Glomerular visceral epithelial cell (primary cell): ENCODE results near the gene USP28.
"Not testable (repeated sequence)": the region's sequence is repeated elsewhere in the genome, so short reads cannot be mapped to it uniquely, and the experiment has no call there.

Experiments
- DNase-seq: peaks from one replicate; pipeline ENCODE4 v3.0.0-alpha.2; 2016; ENCODE audit errors: extremely low spot score

USP28 gene

GRCh38 chr11:113773416-113774173, 101.8 kb downstream of the USP28 start, which contains the start of gene ZW10:
ZW10 (minus strand) TSS chr11:113773692; CDS start chr11:113773666, 26 bp downstream.
- DNase-seq = peak; percentile 96

GRCh38 chr11:113773092-113773415, 102.3 kb downstream of the USP28 start:
- peak; percentile 40 for DNase-seq

- no peak for DNase-seq
These were observed 103.4 kb downstream of the USP28 start for GRCh38 chr11:113771964-113772363.

DNA sequence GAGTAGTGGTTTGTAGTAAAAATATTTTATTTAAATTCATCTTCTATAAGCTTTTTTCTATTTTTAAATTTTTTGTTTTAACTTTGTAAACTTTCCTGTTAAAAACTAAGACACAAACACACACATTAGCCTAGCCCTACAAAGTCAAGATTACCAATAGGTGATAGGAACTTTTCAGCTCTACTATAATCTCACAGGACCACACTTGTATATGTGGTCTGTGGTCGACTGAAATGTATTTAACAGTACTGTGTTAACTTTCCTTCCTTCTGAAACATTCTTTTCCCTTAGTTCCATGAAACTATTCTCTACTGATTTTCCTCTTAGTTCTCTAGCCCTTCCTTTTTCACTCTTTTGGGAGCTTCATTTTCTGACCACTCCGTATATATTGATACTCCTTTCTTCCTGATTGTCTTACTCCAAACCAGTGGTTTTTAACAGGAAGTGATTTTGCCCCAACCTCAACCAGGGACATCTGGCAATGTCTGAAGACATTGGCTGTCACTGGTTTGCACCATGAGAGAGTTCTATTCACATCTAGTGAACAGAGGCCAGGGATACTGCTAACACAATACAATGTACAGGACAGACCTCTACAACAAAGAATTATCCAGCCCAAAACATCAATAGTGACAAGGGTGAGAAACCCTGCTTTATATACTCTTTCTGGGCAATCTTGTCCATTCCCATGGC, 110.7 kb downstream of the USP28 start:
- DNase-seq = no peak

DNA sequence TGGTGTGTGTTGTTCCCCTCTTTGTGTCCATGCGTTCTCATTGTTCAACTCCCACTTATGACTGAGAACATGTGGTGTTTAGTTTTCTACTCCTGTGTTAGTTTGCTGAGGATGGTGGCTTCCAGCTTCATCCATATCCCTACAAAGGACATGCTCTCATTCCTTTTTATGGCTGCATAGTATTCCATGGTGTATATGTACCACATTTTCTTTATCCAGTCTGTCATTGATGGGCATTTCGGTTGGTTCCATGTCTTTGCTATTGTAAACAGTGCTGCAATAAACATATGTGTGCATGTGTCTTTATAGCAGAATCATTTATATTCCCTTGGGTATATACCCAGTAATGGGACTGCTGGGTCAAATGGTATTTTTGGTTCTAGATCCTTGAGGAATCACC, 112.3 kb downstream of the USP28 start:
- DNase-seq = not testable (repeated sequence)

GRCh38 chr11:113760241-113760640, 115.1 kb downstream of the USP28 start:
- no peak for DNase-seq

DNA sequence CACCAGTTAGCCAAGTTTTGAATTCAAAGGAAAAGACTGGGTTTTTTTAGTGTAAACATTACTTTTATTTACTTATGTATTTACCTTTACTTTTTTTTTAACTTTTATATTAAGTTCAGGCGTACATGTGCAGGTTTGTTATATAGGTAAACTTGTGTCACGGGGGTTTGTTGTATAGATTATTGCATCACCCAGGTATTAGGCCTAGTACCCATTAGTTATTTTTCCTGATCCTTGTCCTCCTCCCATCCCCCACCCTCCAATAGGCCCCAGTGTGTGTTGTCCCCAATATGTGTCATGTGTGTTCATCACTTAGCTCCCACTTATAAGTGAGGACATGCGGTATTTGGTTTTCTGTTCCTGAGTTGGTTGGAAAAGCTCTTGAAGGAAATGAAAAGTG, 122.4 kb downstream of the USP28 start:
- no peak for DNase-seq
